Activated CD4-positive, CD25-positive, alpha-beta regulatory T cell treated with anti-CD3 and anti-CD28 coated beads, Interleukin-2, amount 50 U/mL, for 24 hours (primary cell): ENCODE measurements around the gene FNIP2.
"Not testable (repeated sequence)": the region's sequence is repeated elsewhere in the genome, so short reads cannot be mapped to it uniquely, and the experiment has no call there.

Source experiments
- ATAC-seq, 2 donors: fragments of 150-1000 bp; cut with Tn5 transposase; one replicate each; pipeline ENCODE4 v1.10.0; 2021; ENCODE audit warnings: mild to moderate bottlenecking in 1 of 2, moderate library complexity in 1 of 2

Gene FNIP2

DNA sequence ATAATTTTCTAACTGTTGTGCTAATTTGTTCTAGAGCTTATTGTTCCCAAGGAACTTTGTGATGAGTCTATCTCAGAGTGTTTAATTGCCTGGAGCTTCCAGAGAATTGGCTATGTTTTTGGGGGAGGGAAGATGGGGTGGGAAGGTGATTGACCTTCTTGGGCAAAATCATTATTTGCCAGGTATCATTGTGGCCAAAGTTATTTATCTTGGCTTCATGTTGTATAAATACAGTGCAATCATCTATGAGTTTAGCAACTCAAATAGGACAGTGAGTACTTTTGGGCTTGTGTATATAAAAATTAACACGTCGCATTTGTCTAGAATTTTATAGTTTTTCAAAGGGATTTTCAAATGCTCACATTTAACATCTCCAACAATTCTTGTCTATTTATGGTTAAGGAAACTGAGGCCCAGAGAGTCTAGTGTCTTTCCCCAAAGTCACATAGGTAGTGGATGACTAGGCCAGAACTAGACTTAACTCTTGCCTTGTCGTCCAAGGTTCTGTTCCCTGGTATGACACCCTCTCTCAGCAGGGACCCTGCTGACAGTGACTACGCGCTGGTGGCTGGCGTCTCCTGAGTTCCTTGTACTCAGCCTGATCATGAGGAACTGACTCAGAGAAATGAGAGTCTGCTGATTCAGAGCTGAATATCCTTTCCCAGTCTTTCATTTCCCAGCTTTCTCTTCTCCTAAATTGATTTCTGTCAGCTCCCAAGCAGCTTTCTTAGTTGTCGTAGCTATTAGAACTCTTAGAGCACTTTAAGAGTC is 27.7 kb downstream of the FNIP2 start:
- no peak for ATAC-seq

DNA sequence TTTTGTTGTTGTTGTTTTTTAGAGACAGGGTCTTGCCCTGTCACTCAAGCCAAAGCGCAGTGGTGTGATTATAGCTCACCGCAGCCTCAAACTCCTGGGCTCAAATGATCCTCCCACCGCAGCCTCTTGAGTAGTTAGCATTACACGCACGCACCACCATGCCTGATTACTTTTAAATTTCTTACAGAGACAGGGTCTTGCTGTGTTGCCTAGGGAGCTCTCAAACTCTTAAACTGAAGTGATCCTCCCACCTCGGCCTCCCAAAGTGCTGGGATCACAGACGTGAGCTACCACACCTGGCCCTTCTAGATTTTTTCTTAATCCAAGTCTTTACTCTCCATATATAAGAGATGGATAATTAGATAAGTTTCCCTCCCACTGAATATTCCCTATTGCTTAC is 29.2 kb downstream of the FNIP2 start:
- ATAC-seq: no peak

DNA sequence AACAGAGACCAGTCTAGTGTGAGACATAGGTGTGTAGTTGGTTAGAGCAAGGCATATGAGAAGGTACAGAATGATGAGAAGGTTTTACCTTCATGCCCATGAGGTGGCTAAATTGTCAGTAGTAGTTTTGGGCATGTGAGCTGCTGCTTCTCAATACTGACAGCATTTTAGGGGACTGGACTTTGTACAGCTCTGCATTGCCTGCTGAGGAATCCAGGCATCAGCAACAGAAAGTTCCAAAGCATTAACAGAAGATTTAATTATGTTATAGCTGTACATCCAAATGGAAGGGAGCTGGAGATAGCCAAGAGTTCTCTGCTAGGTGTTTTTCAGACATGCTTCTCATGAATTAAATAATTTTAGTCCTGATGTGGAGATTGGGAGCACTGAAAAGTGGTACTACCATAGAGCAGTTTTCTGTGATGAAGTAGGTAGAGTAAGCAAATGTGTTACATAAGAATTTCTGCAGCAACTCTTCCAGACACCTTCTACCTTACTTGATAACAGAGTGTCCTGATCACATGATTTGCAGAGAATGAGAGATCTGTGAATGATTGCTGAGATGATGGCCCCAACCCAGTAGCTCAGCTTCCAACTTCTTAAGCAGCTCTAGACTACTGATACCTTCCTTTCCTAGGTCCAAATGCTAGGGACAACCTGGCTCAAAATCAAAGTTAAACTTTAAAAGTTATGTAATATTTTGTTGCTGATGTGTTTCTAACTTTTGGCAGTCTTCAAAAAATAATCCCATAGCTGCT is 30.4 kb downstream of the FNIP2 start:
- ATAC-seq: no peak

DNA sequence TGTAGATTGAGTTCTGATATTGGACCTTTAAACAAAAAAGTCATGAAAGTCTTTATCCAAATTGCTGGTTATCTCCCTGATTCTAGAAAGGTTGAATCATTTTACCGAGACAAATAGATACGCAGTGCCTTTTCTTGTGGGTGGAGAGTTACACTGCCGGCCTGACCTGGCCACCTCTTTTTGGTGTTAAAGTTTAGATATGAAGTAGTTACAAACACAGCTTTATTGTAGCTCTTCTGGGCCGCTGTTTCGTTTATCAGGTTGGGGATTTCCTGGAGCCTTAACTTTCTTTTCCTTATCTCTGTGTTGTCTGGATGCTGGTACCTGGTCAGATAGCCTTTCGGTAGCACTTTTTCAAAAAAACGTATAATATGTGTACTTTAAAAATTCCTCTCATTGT is 31.0 kb downstream of the FNIP2 start:
- ATAC-seq: no peak

DNA sequence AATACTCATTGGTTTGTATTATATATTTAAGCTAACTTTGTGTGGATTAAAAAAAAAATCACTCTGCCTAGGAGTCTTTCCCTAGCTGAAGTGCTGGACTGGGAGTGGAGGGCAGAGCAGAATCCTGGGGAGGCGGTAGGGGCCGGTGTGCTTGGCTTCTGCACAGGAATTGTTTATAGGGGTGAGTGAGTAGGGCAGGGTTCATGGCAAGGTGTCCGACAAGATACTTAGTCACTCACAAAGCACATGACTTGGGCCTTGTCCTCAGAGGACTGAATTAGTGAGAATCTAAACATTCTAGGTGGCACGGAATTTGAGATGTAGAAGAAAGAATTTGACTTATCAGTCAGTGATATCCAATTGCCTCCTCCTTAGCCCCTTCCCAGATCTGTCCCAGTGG is 32.2 kb downstream of the FNIP2 start:
- no peak for ATAC-seq

DNA sequence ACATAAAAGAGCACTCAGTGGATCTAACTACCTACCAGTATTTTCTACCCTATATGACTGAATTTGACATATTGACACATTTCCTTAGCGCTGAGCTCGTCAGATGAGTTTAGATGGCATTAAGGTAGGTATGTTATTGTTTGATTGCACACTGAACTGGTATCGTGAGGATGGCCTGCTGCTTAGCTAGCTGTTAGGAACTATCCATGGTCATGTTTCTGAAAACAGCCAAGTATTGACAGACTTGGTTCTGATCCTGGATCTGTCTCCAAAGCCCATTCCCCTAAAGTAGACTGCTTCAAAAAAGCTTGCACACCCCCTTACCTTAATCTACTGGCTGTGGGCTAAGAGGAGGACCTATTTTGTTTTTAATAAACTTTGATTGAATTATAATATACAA is 32.9 kb downstream of the FNIP2 start:
- ATAC-seq: no peak

DNA sequence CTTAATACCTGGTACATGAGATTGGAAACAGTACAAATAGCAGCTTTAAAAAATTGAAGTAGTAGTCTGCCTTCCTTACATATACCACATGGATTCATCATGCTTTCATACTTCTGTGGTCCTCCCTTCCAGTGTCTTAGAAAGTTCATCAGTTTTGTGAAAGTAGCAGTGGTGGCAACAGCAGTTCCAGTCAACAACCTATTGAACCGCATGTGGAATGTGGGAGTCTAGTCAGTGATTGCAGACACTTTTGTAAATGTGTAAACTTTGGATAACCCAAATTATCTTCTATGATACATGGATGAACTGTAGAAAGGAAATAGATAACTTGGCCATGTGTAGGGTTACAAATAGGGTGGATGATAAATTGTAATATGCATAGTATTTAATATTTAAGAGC is 34.1 kb downstream of the FNIP2 start:
- ATAC-seq: no peak

DNA sequence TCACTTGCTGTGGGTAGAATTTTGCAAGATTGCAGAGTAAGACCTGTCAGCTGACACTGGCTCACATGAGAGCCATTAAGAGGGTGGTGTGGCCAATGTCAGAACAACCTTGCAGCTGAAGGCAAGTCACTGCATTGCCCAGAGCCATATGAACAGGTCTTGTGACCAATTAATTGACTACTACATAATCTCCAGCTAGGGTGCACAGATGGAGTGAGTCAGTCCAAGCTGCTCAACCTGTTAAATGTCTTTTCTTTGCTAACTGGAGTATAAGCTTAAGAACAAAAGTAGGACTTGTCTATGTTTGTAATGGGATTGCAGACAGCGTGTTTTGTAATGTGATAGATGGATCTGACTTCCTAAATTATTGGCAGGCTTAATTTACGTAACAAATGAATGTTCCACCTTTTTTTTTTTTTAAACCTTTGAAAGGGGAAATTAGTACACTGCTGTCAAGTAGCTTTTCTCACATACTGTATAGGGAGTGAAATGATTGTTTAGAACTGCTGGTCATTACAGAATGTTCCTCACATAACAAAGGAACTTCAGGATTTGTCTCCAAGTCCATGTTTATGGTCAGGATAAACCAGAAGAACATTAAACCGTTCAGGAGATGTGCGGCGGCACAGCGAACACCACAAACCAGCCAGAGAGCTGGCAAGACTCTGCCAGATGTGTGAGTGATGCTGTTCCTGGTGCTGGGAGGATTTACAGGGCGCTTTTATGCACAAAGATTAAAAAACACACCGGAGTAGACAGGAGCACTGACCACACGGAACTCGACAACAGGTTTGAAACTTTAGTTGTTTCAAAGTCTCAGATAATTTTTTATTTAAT is 37.0 kb downstream of the FNIP2 start:
- no peak for ATAC-seq

DNA sequence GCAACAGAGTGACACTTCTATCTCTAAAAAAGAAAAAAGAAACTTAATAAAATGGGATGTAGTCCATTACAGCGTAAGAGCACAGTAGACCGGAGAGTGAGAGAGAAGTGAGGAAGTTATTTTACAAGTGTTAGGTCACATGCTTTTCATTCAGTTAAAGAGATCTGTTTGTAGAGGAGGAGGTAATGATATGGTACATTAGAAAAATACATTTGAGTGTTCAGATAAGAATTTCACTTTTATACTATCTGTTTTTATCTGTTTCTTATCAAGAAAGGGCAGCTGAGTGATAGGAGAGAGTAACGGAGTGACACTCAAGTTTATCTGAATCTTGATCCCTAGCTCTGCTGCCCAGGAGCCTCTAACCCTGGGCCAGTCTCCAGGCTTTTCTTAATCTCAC is 38.9 kb downstream of the FNIP2 start:
- ATAC-seq: no peak

DNA sequence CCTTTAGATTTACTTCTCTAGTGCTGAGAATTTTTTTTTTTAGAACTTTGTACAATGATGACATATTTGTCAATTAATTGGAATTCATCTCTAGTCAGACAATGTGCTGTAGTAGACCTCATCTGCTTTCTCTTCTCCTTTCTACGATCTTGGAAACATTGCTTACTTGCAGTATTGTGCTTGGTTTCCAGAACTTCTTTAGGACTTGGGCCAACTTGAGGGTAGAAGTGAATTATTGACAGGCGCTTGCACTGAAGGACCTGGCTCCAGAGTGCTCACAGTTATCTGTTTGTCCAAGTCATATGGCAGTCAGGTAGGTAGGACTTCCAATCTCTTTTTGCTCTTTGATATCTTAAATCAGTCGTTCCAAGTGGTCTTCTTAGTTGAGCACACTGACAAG is 39.6 kb downstream of the FNIP2 start:
- ATAC-seq: no peak

DNA sequence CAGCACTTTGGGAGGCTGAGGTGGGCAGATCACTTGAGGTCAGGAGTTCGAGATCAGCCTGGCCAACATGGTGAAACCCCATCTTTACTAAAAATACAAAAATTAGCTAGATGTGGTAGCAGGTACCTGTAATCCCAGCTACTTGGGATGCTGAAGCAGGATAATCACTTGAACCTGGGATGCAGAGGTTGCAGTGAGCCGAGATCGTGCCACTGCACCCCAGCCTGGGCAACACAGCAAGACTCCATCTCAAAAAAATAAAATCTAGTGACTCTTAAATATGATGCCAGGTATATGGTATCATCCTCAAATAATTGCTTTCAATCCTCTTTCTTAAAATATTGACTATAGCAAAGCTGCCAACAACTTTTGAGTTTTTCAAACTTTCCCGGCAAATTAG is 40.4 kb downstream of the FNIP2 start:
- ATAC-seq: not testable (repeated sequence)

DNA sequence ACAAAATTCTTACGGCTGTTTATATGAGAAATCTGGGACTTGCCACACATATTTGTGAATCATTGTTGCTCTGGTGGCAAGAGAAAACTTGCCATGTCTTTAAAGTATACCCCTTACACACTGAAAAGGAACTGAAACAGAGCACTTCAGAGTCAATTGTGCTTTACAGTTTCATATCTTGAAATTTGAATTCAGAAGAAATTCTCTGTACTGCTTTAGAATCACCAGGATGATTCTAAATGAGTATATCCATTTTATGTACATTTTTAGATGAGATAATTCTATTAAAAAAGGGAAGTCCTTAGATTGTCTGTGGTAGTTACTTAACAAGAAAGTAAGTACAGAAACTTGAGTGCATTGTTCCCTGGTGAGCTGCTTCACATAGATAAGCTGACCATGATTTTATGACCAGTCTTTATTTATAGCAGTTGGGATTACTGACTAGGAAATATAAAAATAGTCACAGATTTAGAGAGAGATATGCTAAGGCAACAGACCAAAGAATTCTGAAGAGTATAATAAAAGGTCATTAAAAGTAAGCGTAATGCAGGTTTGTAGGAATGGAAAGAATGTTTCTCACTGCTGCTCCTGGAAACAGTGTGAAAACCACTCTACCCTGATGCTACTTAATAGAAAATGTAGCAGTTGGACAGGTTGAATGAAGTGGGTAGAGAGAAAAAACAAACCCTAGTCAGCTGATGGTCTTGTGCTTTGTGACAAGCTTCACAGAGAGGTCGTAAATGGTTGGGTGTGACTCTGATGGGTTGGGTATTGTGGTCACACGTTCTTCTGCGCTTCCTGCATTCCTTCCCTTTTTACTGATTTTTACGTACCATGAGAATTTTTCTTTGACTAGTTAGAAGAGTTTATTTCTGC is 41.0 kb downstream of the FNIP2 start:
- ATAC-seq: peak; percentile 44 to 57

DNA sequence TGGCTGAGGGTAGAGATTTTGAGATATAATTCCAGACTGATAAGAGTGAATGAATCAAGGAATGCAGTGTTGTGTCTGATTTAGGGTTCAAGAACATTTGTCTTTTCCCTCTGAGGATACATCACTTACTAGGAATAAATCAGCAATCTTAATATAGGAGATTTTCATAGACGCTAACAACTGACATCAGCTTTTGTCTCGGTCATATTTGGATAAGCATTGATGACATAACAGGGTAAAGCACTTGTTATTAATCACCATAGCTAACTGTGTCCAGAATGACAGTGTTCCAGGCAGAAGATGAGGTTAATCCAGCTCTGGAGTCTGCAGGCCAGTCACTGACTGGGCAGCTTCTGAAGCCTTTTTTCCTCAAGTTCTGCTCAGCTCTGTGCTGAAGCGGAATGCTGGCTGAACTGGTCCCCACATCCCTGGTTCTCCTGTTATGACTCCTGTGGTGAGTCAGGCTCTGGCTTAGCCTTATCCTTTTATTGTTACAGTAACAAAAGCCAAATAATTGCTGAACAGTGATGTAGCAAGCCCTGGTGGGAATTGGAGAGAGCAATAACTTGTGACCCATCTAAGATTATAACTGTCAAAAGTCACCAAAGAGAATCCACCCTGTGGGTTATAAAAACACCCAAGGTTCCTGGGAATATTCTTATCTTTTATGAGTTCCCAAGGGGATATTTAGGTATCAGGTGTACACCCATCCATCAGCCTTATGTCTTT is 41.8 kb downstream of the FNIP2 start:
- ATAC-seq: no peak

DNA sequence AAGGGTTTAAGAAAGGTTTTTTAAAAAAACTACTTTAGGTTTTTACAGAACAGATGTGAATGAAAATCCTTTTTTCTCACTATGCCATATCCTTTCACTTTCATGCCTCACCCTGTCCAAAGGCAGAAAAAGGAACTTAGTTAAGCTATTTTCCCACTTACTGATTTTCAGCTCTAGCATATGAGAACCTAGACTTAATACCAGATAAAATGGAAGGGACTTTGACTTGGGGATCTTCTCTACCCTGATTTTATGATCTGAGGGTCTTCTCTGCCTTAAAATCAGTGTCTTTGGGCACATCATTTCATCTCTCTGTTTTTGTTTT is 42.4 kb downstream of the FNIP2 start:
- no peak for ATAC-seq

DNA sequence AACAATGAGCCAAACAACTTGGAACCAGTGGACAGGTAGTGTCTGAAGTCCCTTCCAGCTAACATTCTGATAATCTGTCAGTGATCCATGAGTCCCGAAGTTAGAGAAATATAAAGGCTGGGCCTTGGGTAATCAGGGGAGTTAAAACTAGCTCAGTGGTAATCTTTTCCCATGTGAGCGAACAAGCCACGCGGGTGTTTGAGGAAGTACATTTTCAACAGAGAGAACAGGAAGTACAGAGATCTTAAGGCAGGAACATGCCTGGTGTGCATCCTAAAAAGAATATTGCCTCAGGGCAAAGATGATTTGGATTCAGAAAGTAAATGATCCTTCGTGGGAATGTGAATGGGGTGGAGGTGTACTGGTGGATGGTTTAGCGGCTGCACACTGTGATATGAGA is 42.9 kb downstream of the FNIP2 start:
- ATAC-seq: no peak

DNA sequence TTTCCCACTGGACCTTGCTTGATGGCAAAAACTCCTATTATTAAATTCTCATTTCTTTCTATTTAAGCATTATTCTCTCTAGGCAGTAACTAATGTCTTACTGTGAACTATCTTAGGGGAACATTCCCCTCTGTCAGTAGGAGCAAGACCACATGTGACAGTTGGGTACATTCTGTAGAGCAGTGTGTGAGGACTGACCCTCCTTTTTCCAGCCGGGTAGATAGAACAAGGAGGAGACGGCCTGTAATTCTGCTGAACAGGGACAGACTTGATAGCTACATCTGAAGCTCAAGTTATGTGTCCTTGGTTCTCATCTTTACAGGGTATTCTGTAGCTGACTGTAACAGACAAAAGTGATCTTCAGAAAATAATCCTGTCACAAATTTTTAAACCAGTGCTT is 43.3 kb downstream of the FNIP2 start:
- no peak for ATAC-seq

DNA sequence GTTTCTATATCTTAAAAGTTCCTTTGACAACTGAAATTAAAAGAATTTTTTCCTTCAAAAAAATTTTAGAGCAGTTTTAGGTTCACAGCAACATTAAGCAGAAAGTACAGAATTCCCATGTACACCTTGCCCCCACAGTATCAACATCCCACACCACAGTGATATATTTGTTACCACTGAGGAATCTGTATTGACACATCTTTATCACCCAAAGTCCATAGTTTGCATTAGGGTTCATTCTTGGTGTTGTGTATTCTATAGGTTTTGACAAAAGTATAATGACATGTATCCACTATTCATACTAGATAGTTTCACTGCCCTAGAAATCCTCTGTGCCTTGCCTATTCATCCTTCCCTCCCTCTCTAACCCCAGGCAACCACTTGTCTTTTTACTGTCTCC is 43.7 kb downstream of the FNIP2 start:
- no peak for ATAC-seq

DNA sequence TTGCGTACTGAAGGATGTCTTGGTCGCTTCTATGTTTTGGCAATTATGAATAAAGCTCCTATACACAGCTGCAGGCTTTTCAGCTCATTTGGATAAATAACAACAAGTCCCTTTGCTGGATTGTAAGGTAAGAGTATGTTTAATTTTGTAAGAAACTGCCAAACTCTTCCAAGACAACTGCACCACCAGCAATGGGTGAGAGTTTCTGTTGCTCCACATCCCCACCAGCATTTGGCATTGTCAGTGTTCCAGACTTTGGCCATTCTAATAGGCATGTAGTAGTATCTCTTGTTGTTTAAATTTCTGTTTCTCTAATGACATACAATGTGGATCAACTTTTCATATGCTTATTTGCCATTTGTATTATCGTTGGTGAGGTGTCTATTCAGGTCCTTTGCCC is 44.3 kb downstream of the FNIP2 start:
- no peak for ATAC-seq

DNA sequence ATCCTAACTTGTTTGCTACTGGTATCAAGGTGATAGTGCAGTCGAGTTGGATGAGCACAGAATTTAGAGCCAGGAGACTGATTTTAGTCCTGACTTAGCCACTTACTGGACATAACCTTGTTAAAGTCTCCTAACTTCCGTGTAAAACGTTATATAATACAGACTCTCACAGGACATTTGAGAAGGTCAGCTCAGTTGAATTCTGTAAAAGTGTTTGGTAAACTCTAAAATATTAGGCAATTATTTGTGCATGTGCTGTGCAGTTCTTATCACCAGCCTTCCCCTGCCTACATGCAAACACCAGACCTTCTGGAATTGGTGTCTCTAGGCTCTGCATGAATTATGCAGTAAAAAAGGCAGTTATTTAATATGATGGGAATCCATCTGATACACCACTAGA is 45.4 kb downstream of the FNIP2 start:
- no peak for ATAC-seq

DNA sequence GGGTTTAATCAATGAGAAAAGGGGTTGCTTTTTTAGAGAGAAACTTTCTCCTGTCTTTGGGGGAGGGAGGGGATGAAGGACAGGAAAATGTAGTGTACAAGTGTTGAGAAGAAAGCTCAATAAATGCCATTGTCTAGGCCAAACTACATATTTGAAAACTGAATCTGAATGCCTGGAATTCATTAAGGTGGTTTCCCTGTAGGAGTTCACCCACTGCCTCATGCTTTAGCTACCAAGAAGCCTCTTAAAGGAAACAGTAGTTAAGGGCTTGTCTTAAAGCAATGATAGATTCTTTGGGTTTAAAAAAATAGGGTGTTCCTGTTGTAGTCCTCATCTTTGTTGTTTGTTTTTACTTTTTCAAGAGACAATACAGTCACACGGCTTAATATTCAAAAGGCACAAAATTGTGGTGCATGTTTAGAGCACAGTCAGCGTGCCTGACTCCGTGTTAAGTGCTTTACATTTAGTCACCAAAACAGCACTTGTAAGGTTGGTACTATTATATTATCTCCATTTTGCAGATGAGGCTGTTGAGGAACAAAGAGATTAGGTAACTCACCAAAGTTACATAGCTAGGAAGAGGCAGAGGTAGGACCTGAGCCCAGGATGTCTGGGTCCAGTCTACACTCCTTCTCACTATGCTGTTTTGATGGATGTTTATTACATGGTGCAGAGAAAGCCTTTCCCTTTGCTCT is 46.0 kb downstream of the FNIP2 start:
- no peak for ATAC-seq

DNA sequence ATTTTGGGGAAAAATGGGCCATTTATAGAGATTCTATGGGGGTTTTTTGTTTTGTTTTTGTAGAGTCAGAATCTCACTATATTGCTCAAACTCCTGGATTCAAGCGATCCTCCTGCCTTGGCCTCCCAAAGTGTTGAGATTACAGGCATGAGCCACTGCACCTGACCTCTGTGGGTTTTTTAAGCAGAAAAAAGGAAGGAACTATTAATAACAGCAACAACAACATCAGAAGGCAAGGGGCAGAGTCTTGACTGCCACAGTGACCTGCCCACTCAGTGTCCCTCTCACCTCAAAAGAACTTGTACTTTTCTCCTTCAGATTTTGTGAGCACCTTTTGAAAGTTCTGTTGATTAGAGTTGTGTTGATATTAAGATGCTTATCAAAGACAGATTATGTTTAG is 48.1 kb downstream of the FNIP2 start:
- no peak for ATAC-seq
